WERI-Rb-1 (cell line): ENCODE measurements around the gene THUMPD3.

Source experiments
- DNase-seq: peaks from one replicate; pipeline ENCODE4 v3.0.0-alpha.2; 2020
- H3K27ac ChIP-seq: fragments of 250-450 bp; sonication (Bioruptor Pico); 2 replicates; pipeline ENCODE4 v1.5.1; 2020; ENCODE audit warnings: mild to moderate bottlenecking, moderate library complexity
- H3K27me3 ChIP-seq: fragments of 250-450 bp; sonication (Bioruptor Pico); 2 replicates; pipeline ENCODE4 v1.5.1; 2021; ENCODE audit warnings: mild to moderate bottlenecking, low read depth, moderate library complexity; ENCODE audit not compliant: insufficient read depth, severe bottlenecking
- H3K36me3 ChIP-seq: fragments of 250-450 bp; sonication (Bioruptor Pico); 2 replicates; pipeline ENCODE4 v1.5.1; 2020; ENCODE audit warnings: mild to moderate bottlenecking, moderate library complexity
- H3K4me3 ChIP-seq: 2 replicates; pipeline ENCODE4 v1.5.1; 2011; ENCODE audit warnings: low read depth, mild to moderate bottlenecking, control low read depth, low read length
- H3K9me3 ChIP-seq: fragments of 250-450 bp; sonication (Bioruptor Pico); 2 replicates; pipeline ENCODE4 v1.5.1; 2021; ENCODE audit warnings: mild to moderate bottlenecking, moderate library complexity; ENCODE audit not compliant: severe bottlenecking
- CTCF ChIP-seq: IDR thresholded peaks from 2 replicates; pipeline ENCODE4 v1.5.1; 2011; ENCODE audit warnings: low read depth, mild to moderate bottlenecking, control low read depth, inconsistent platforms, low read length

The THUMPD3 gene

GRCh38 chr3:9347887-9348286, 15.0 kb upstream of the THUMPD3 start:
- TF ChIP-seq CTCF: no peak
- Histone ChIP-seq H3K36me3 (no peaks in the 10 kb centered on the region), H3K9me3 (no peaks in the 10 kb centered on the region), H3K27ac (no peak overlapping the region), H3K4me3 (no peak overlapping the region), H3K27me3 (no peaks in the 10 kb centered on the region)
- DNase-seq: no peak

- Histone ChIP-seq H3K36me3 (no peaks in the 10 kb centered on the region; the same call in 1 of the 2 replicates), H3K4me3 (no peak overlapping the region), H3K9me3 (no peaks in the 10 kb centered on the region), H3K27ac (no peak overlapping the region), H3K27me3 (no peaks in the 10 kb centered on the region)
- no peak for TF ChIP-seq CTCF
- no peak for DNase-seq
Measured at GRCh38 chr3:9349321-9350117, 13.3 kb upstream of the THUMPD3 start.

DNA sequence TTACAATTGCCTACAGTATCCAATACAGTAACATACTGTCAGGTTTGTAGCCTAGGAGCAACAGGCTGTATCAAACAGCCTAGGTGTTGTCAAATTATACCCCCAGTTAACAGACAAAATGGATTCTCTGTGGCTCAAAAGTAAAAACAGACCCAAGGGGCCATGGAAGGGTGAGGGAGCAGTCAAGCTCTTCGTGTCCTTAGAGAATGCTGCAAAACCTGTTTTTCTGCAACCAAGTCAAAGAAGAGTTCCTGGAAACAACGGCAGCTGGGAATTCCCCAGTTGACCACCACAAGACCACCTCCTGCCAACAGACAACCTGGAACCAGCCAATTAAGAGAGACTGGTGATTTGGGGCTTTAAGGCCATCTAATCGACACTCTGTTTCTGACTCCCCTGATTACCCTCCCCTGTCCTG, 11.1 kb upstream of the THUMPD3 start:
- no peaks in the 10 kb centered on the region for H3K27me3 ChIP-seq
- no peak for DNase-seq
- no peak overlapping the region for H3K4me3 ChIP-seq
- no peaks in the 10 kb centered on the region for H3K9me3 ChIP-seq
- no peak for TF ChIP-seq CTCF
- H3K36me3 ChIP-seq: no peaks in the 10 kb centered on the region; the same call in 1 of the 2 replicates
- no peak overlapping the region for H3K27ac ChIP-seq

GRCh38 chr3:9352917-9353752, 9.7 kb upstream of the THUMPD3 start:
- H3K9me3 ChIP-seq: no peaks in the 10 kb centered on the region
- no peak overlapping the region for H3K27ac ChIP-seq

More at GRCh38 chr3:9352917-9353752, 9.7 kb upstream of the THUMPD3 start:
- no peaks in the 10 kb centered on the region; the same call in 1 of the 2 replicates for H3K36me3 ChIP-seq
- no peak overlapping the region for H3K4me3 ChIP-seq
- TF ChIP-seq CTCF: peak; percentile 88
- DNase-seq: peak; percentile 71
- no peaks in the 10 kb centered on the region for H3K27me3 ChIP-seq
